Measurements from ENCODE around the gene SHC3.

SHC3 gene

DNA sequence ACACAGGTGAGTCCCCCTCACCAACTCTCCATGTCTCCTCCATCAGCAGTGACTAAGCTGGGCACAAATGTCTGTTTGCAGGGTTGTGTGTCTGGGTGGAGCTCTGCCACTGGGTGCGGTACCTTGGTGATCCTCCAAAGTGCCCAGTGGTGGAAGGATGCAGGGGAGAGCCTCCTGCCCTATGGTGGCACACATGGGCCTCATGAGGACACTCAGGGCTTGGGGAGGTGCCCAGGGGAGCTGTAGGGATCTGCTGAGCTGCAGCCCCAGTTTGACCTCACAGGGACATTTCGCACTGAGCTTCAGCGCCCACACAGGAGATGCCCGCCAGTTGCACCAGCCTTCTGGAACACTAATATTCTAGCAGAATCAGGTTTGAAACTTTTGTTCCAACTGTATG, 157.9 kb downstream of the SHC3 start:
- DNase-seq = no peak

DNA sequence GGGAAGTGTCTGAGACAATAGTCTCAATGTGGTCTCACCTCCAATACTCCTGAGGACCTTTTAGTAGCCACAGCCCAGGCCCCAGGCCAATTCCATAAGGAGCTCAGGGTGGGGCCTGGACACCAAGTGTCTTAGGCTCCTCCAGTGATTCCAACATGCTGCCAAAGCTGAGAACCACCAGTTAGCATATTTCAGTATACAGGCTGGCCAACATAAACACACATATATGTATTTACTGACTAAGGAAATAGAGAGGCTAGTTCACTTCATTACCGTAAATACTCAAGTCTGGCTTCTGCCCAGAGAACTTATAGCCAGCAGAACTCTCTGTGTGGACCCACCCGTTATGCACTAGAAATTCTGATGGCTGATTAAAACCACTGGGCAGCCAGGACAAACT, 163.3 kb downstream of the SHC3 start:
- DNase-seq = no peak

DNA sequence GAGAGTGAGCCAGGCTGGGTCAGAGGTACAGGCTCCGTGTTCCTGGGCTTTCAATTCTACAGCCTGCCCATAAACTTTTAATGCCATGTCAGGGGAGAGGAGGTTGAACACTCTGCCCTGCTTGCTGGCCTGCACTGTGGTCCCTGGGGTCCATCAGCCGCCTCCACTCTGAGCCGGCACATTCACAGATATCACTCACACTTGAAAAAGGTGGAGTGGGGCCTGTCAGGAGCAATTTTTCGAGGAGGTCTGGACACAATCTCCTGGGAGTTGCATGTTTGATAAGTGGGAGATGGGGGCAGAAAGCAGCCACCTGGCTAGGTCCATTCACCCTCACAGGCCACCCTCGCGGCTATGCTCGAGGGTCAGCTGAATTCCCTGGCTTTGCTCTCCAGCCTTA, 164.5 kb downstream of the SHC3 start:
- DNase-seq = no peak

DNA sequence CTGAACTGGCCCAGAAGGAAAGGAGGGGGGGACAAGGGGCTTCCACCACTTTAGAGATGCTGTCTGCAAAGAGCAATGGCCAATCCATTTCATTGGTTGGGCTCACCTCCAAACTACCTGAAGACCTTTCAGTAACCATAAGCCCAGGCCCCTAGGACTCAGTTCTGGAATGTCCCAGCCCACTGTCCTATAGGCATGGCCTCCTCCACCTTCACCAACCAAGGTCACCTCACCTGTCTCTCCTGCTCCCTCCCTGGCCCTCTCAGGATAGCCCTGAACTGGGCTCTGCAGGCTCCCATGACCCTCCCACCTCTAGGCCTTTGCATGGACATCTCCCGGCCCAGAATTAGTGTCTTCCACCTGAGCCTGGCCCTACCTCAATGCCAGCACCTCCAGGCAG, 165.0 kb downstream of the SHC3 start:
- no peak for DNase-seq

DNA sequence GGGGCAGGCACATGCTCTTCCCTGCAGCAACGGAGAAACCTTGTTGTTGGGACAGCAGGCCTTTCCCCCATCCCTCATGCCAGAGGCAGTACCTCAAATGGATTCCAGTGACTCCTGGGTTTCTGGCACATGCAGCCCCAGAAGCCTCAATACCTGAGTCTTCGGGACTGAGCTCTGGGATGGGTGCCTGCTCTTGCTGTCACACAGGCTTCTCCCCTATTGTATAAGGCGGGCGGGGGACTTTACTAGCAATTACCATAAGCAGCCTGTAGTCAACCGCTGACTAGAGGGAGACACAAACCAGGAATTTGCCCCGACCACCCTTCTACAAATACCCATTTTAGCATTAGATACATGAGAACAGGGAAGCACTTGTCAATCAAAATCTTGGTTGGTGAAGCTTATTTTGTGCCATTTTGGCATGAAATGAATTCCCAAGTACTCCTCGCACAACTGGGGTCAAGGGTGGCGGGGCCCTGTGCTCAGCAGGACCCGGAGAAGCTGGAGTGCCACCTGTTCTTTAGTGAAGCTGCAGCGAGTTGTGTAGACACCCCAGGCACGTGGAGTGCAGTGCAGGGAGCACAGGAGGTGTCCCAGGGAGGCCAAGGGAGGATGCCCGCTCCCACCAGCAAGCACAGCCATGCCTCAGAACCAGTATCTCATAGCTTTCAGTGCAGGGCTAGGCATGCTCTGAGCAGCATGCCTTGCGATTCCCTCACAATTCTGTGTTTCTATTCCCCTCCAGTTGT, 166.2 kb downstream of the SHC3 start:
- no peak for DNase-seq

DNA sequence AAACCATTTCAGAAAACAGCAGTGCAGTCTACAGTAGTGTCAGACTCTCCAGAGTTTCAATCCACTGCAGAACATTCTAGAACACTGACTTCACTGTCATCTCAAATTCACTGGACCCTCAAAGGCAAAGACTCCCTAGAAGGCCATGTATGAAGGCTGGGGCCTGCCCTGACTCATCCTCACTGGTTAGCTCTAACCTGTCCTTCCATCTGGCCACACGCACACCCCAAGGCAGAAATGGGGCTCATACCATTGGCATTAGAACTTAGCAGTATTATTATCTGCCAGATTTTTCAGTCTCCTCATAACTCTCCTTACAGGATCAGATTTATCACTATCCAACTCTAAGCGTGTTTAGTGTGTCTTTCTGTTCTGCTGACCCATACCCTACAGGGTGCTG, 166.9 kb downstream of the SHC3 start:
- no peak for DNase-seq

DNA sequence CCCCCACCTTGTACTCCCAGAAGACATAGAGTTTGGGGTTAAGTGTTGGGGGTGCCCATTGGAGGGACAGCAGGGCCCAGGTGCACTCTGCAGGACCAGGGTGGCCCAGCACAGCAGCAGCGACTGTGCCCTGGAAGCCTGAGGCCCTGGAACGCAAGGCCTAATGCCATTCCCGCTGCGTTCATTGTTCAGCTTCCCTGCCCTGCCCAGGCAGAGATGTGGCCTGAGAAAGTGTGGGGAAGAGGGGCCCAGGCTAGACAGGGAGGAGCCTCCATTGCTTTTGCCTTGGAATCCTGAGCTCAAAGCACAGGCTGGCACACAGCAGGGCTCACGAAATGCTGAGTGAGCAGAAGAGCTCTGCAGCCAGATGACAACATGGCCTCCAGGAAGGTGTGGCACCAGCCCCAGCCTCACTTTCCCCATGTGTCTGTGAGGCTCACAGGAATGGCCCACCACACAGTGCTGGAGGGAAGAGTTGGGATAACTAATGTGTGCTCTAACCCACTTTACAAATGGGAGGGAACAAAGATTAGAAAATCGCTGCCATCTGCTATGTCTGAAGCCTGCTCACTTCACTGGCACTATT, 168.0 kb downstream of the SHC3 start:
- DNase-seq = no peak

DNA sequence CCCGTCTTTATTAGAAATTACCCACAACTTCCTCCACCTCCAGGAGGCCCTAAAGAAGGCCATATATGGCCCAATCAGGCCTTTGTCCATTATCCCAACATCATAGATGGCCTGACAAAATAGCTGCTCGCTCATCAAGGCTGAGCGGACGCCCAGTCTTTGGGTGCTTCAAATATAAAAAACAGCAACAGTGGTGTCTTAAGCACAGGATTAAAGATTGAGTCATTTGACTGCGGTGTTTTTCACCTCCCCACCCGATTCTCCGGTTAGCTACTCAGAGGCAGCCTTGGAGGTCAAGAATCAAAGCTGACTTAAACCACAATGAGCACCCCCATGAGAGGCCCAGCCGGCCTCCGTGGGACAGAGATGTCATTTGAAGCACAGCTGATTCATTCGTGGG, 168.6 kb downstream of the SHC3 start:
- no peak for DNase-seq

DNA sequence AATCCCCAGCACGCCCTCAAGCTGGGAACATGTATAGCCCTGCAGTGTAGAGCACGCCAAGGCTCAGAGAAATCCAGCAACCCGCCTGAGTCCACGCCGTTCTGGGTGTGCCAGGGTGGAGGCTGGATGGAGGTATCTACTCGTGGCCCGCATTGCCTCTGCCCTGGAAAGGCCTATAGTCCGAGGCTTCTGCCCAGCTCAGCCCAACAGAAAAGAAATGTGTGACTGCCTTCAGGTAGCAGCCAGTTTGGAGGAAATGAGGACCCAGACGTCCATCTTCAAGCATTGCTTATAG, 169.1 kb downstream of the SHC3 start:
- no peak for DNase-seq

DNA sequence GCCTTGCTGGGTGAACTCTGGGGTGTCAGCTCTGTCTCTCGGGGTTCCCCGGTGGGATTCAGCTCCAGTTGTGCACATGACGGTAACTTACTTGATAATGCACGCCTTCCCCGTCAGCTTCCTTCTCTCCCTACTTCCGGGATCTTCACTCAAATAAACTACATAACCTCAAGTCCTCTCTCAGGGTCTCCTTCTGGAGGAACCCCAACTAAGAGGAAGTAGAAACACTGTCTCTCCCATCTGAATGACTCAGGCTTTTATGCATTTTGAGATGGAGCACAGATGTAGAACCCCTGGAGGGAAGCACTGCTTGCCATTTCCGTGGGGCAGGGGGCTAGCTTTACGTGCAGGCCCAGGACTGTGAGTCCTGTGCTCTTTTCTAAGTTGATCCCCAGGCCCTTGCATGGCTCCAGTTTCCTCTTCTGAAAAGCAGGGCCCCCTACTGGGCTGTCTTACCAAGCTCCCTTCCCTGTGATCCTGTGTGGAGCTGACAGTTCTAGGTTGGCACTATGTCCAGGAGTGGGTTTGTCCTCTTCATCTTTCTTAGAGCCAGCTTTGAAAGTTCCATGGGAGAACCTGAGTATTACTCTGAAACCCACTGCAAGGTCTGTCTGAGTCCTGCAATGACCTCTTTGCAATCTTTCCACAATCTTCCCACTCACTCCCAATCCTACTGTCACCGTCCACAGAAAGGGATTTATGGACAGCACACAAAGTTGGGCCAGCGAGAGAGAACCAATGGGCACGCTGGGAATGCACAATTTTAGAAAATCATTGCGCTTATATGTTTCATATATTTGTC, 169.7 kb downstream of the SHC3 start:
- no peak for DNase-seq

DNA sequence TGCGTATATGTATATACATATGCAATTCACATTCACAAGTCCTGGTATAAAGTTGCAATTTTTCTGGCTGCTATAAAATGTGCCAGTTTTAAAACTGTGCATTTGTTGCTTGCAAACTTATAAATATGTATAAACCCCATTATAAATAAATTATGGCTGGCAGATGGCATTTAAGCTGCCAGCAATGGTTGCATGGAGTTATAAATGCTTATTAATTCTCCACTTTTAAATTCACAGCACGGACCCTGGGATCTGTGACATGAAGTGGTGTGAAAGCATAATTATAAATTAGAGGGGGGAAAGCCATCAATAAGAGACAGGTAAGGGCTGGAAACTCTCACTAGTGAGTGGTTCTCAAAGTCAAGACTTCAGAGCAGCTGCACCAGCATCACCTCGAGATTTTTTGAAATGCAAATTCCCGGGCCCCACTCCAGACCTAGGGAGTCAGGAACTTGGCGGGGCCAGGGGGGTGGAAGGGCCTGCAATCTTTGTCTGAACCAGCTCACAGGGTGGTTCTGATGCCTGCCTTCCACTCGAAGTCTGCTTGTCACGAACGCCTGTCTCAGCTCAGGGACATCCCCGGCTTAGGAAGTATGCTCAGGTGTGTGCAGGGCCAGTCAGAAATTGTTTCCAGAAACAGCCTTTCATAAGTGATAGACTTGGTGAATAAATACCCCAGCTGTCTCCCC, 170.4 kb downstream of the SHC3 start:
- no peak for DNase-seq

DNA sequence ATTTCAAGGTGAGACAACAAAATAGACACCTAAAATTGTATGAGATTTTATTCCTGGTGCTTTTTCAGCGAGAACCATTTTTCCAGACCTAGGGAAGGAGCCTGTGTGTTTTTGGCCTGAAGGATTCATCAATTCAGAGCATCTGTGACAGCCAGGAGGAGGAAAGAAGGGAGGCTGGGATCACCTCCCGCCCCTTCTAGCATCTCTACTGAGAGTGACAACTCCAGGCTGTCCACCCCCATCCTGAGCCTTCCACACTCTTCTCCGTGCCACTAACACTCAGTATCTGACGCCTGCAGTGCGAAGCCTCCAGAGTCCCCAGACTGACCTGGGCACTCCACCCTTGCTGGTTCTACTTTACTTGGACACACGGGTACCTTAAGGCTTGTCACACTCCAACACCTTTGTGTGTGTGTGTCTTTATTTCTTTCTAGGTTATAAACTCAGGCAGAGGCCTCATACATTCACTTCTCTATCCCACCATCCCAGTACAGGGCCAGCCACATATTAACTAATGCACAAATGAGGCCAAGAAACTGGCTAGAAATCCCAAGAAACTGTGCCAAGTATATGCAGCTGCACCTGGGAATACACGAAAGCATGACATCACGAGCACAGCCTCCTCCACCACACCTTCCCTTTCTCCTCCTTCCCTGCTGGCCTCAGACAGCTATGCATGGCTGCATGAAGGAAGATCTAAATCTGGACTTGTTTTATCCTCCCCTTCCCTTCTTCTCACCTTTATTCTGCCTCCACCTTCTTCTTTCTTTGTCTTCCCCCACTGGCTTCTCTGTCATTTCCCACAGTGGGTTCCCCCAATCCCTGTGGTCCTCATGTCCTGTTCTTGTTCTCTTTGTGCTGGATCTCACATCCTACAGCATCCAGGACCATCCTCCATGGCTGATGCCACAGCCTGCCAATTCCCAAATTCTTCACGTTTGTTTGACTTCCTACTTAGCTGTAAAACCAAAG, 171.3 kb downstream of the SHC3 start:
- no peak for DNase-seq

DNA sequence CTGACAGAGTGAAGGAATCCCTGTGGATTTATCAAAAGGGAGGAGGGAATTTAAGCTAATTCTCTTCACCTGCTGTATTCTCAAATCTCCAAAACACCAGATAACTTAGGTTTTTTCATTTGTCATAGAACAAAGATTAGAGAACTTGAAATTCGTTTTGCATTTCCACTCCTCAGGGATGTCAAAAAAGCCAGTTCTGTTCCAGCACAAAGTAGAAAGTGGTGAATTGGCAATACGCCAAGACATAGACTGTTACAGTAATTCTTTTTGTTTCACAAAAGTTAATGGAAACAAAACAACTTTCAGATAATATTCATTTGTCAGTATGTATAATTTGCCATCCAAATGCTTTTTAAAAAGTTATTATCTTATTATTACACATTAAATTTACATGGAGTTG, 172.4 kb downstream of the SHC3 start:
- no peak for DNase-seq

DNA sequence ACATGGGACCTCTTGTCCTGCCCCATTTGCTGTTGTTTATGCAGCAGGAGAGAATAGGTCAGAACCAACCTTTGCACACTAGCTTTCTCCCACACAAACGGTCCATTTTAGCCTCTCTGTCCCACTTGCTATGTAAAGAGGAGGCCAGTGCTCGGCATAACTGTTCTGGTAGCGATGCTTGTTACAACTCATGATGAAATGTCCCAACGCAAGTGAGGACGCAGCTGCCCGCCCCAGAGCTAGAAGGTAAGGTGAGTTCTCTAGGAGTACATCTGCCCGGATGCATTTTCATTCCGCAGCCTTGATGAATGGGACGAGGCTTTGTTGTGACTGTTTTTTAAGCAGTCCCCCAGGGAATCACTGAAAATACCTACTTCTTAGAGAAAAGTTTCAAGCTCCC, 173.3 kb downstream of the SHC3 start:
- DNase-seq = no peak

DNA sequence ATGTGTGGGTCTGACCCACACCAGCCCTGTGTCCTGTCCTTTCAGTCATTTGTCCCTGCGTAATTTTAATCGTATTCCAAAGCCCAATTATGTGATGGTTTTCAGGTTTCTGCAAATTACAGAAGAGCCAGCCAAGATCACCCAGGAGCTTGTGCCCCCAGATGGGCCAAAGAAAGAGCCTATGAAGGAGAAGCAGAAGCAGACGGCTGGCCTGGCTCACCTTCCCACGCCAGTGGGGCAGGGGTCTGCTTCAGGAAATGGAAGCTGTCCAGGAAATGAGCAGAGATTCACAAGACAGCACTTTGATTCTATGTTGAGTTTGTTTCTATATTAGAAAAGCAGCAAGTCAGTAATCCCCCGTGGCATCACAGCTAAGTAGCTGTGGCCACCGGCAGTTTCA, 175.6 kb downstream of the SHC3 start:
- DNase-seq = no peak

DNA sequence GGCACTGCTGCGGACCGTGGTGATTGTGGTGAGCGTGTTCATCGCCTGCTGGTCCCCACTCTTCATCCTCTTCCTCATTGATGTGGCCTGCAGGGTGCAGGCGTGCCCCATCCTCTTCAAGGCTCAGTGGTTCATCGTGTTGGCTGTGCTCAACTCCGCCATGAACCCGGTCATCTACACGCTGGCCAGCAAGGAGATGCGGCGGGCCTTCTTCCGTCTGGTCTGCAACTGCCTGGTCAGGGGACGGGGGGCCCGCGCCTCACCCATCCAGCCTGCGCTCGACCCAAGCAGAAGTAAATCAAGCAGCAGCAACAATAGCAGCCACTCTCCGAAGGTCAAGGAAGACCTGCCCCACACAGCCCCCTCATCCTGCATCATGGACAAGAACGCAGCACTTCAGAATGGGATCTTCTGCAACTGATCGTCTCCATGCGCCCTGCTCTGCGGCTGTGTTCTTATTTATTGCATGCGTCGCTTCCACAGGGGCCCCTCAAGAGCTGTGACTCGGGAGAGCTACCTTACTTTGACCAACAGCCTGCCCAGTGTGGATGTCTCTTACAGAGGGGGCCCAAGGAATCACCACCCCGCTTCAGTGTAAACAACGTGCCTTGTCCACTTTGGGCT, 176.6 kb downstream of the SHC3 start:
- DNase-seq = no peak

DNA sequence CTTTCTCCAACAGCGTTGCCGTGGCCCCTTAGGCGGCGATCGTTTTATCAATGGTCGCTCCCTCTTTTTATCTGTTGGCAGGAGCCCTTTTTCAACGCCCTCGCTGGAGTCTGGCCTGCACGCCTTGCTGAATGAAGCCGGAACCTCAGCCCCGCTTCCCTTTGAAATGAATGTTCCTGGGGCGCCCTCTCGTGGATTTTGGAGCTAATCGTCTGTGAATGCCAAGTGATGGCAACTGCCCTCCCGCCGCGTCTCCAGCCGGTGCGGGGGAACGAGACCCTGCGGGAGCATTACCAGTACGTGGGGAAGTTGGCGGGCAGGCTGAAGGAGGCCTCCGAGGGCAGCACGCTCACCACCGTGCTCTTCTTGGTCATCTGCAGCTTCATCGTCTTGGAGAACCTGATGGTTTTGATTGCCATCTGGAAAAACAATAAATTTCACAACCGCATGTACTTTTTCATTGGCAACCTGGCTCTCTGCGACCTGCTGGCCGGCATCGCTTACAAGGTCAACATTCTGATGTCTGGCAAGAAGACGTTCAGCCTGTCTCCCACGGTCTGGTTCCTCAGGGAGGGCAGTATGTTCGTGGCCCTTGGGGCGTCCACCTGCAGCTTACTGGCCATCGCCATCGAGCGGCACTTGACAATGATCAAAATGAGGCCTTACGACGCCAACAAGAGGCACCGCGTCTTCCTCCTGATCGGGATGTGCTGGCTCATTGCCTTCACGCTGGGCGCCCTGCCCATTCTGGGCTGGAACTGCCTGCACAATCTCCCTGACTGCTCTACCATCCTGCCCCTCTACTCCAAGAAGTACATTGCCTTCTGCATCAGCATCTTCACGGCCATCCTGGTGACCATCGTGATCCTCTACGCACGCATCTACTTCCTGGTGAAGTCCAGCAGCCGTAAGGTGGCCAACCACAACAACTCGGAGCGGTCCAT, 177.4 kb downstream of the SHC3 start:
- peak; percentile 71 for DNase-seq

DNA sequence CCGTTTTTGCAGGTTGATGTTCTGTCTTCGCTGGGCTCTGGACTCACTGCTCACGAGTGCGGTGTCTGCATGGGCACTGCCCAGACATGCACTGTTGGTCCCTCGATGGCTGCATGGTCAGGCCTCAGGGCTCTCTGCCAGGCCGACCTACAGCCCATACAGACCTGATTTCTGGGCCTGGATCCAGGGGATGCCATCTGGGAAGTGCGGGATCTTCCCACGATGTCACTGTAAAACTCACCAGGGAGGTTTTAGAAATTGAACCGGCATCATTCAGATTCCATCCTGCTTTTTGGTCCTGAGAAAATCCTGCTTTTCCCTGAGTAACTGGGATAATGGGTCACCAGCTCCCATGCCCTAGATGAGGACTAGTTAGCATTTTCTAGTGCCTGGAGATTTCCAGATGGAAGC, 178.2 kb downstream of the SHC3 start:
- DNase-seq = no peak

DNA sequence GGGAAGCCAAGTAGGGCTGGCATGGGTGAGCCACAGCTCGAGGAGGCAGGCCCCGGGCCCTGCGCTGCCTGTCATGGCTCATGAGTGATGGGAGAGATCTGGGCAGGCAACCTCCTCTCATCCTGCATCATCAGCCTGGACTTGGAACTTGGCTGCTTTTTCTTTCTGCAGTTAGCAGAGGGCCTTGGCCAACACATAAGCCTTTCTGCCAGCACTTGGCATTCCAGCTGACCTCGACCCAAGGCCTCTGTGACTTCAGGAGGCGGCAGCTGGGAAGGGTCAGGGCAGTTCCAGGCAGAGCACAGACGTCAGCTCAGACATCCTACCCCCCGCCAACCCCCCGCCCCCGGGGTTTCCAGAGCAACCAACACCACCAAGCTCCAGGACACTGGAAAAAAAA, 179.7 kb downstream of the SHC3 start:
- DNase-seq = no peak

DNA sequence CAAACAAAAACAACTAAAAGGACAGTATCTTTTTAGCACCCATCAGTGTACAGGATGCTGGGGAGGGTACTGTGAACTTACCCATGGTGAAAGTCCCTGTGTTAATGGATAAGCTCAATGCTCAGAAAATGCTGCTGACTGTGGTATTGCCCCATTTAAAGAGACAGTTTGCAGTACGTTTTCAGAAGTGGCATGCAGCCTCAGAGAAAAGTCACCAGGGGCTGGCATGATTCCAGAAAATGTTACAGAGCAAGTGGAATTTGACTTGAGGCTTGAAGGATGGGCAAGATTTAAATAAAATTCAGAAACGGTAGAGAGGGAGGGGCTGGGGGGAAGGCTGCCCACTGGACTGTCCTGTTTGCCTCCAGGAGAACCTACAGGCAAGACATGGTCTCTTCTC, 180.1 kb downstream of the SHC3 start:
- no peak for DNase-seq

DNA sequence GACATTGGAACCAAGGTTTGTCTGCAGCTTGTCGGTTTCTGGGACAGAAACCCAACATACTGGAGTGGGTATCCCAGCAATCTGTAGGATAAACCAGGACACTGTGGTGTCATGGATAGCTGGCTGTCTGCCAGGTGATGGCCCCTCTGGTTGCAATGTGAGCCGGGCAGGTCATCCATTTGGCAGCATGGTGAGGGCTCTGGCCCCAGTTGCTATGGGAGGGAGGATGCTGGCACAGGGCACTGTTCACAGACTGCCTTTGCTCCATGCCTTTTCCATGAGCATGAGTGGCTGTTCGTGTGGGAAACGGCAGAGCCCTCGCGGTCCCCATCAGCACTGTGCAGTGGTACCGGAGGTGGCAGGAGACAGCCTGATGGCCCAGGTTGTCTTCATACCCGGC, 181.0 kb downstream of the SHC3 start:
- no peak for DNase-seq

All from NCI-H748 treated with DMSO at 0.1 percent for 48 hours (cell line).